Fibroblast of gingiva (primary cell): ENCODE measurements around the gene NSG1.

Source experiments
- DNase-seq: peaks from one replicate; pipeline ENCODE4 v3.0.0-alpha.2; 2011; ENCODE audit warnings: low read depth

The NSG1 gene

GRCh38 chr4:4396628-4397440 lies 9.9 kb downstream of the NSG1 start:
- DNase-seq, result no peak

GRCh38 chr4:4397441-4397819 lies 10.5 kb downstream of the NSG1 start:
- DNase-seq, result no peak

GRCh38 chr4:4398430-4398829 lies 11.5 kb downstream of the NSG1 start:
- no peak for DNase-seq

GRCh38 chr4:4401036-4401435 lies 14.1 kb downstream of the NSG1 start:
- no peak for DNase-seq

- DNase-seq, result no peak
Measured at GRCh38 chr4:4402966-4403365, 16.1 kb downstream of the NSG1 start.

GRCh38 chr4:4405358-4405962 lies 18.6 kb downstream of the NSG1 start:
- no peak for DNase-seq

- DNase-seq, result no peak
Measured at GRCh38 chr4:4406455-4407298, 19.8 kb downstream of the NSG1 start.

GRCh38 chr4:4407299-4408131 lies 20.6 kb downstream of the NSG1 start:
- DNase-seq, result no peak

- no peak for DNase-seq
Measured at GRCh38 chr4:4408132-4408523, 21.2 kb downstream of the NSG1 start.

- DNase-seq, result no peak
Measured at GRCh38 chr4:4408576-4409335, 21.9 kb downstream of the NSG1 start.

- DNase-seq, result no peak
Measured at GRCh38 chr4:4409416-4410115, 22.7 kb downstream of the NSG1 start.

- DNase-seq, result no peak
Measured at GRCh38 chr4:4410271-4410670, 23.4 kb downstream of the NSG1 start.

- no peak for DNase-seq
Measured at GRCh38 chr4:4411906-4412305, 25.0 kb downstream of the NSG1 start.

GRCh38 chr4:4412641-4413372 lies 25.9 kb downstream of the NSG1 start:
- DNase-seq, result no peak

GRCh38 chr4:4413373-4413725 lies 26.4 kb downstream of the NSG1 start:
- DNase-seq, result no peak

GRCh38 chr4:4413806-4414205 lies 26.9 kb downstream of the NSG1 start:
- DNase-seq, result no peak

- DNase-seq, result no peak
Measured at GRCh38 chr4:4415107-4415805, 28.4 kb downstream of the NSG1 start.

- no peak for DNase-seq
Measured at GRCh38 chr4:4415806-4416805, 29.2 kb downstream of the NSG1 start.
